HUES48 (cell line): Measurements from ENCODE around the gene KRTAP10-5.

ENCODE experiments used
- H3K27ac ChIP-seq: one replicate; pipeline ENCODE4 v1.7.0; 2013; ENCODE audit warnings: low read depth, low read length, inconsistent platforms
- H3K27me3 ChIP-seq: 2 replicates; pipeline ENCODE4 v1.6.1; 2013; ENCODE audit warnings: mild to moderate bottlenecking, low read length; ENCODE audit not compliant: control insufficient read depth, insufficient read depth
- H3K36me3 ChIP-seq: 2 replicates; pipeline ENCODE4 v1.6.1; 2013; ENCODE audit warnings: low read length; ENCODE audit not compliant: control insufficient read depth, insufficient read depth
- H3K4me1 ChIP-seq: 2 replicates; pipeline ENCODE4 v1.6.1; 2013; ENCODE audit warnings: mild to moderate bottlenecking, low read length; ENCODE audit not compliant: control insufficient read depth, insufficient read depth
- H3K4me3 ChIP-seq: 2 replicates; pipeline ENCODE4 v1.5.1; 2013; ENCODE audit warnings: mild to moderate bottlenecking, low read depth, low read length
- H3K9ac ChIP-seq: 2 replicates; pipeline ENCODE4 v1.6.1; 2013; ENCODE audit warnings: mild to moderate bottlenecking, low read depth, low read length, moderate library complexity
- H3K9me3 ChIP-seq: 2 replicates; pipeline ENCODE4 v1.6.1; 2013; ENCODE audit warnings: low read length; ENCODE audit not compliant: control insufficient read depth, insufficient read depth

The KRTAP10-5 gene

GRCh38 chr21:44618504-44618903, 38.1 kb upstream of the KRTAP10-5 start:
- no peaks in the 10 kb centered on the region; the same call in 1 of the 2 replicates for H3K4me1 ChIP-seq
- no peak overlapping the region for H3K4me3 ChIP-seq
- H3K27me3 ChIP-seq, result no peaks in the 10 kb centered on the region
- H3K9me3 ChIP-seq, result peaks cover 18% of the 10 kb centered on the region
- H3K36me3 ChIP-seq, result no peaks in the 10 kb centered on the region
- no peak overlapping the region for H3K27ac ChIP-seq
- no peak overlapping the region for H3K9ac ChIP-seq

- H3K9me3 ChIP-seq, result peaks cover 6% of the 10 kb centered on the region
- H3K36me3 ChIP-seq, result no peaks in the 10 kb centered on the region
- no peak overlapping the region for H3K9ac ChIP-seq
- H3K27ac ChIP-seq, result no peak overlapping the region
- no peaks in the 10 kb centered on the region for H3K27me3 ChIP-seq
- H3K4me3 ChIP-seq, result no peak overlapping the region
- no peaks in the 10 kb centered on the region; the same call in 1 of the 2 replicates for H3K4me1 ChIP-seq
Observed at GRCh38 chr21:44617071-44617501, 36.7 kb upstream of the KRTAP10-5 start.

GRCh38 chr21:44616591-44616926, 36.2 kb upstream of the KRTAP10-5 start:
- Histone ChIP-seq H3K27me3 (no peaks in the 10 kb centered on the region), H3K9me3 (peaks cover 10% of the 10 kb centered on the region)

GRCh38 chr21:44615911-44616590, 35.6 kb upstream of the KRTAP10-5 start:
- H3K9me3 ChIP-seq, result peaks cover 11% of the 10 kb centered on the region
- H3K9ac ChIP-seq, result no peak overlapping the region
- no peak overlapping the region for H3K4me3 ChIP-seq
- H3K27me3 ChIP-seq, result no peaks in the 10 kb centered on the region
- H3K27ac ChIP-seq, result no peak overlapping the region
- H3K36me3 ChIP-seq, result no peaks in the 10 kb centered on the region
- H3K4me1 ChIP-seq, result no peaks in the 10 kb centered on the region; the same call in 1 of the 2 replicates

More at GRCh38 chr21:44616591-44616926, 36.2 kb upstream of the KRTAP10-5 start:
- H3K27ac ChIP-seq, result no peak overlapping the region
- H3K36me3 ChIP-seq, result no peaks in the 10 kb centered on the region
- H3K9ac ChIP-seq, result no peak overlapping the region
- H3K4me1 ChIP-seq, result no peaks in the 10 kb centered on the region; the same call in 1 of the 2 replicates
- no peak overlapping the region for H3K4me3 ChIP-seq

DNA sequence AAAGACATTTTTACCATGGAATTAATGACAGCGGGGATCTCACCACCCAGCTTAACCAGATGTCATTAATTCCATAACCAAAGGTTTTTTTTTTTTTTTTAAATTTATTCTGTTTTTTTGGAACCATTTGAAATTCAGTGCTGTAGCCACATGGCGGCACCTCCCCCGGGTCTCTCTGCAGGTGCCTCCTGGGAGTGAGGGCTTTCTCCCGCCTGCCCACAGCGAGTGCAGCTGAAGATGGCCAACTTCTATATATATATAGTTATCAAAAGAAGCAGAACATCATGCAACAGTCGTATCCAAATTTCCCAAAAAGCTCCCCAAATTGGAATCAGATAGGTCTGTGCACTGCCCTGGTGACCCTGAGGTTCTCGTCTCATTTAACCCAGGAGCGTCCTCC, 35.1 kb upstream of the KRTAP10-5 start:
- H3K9ac ChIP-seq, result no peak overlapping the region
- H3K4me1 ChIP-seq, result no peaks in the 10 kb centered on the region; the same call in 1 of the 2 replicates
- H3K4me3 ChIP-seq, result no peak overlapping the region
- no peaks in the 10 kb centered on the region for H3K36me3 ChIP-seq
- no peaks in the 10 kb centered on the region for H3K27me3 ChIP-seq
- H3K27ac ChIP-seq, result no peak overlapping the region
- H3K9me3 ChIP-seq, result peaks cover 11% of the 10 kb centered on the region

DNA sequence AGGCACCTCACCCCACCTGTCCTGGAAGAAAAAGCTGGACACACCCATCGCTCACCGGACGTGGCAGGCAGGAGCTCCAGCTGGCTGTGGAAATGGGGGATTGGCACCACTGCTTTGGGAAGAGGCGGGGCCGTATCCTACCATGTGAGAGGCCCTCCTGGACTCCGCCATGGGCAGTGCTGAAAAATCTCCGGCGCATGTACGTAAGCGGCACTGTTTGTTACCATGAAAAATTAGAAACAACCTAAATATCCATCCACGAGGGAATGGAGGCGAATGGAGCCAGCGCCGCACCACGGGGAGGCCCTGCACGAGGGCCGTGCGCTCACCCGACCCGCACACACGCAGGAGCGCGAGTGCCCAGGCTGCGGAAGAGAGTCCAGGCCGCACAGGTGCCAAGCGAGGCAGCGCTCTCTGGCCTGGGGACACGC, 34.6 kb upstream of the KRTAP10-5 start:
- H3K9ac ChIP-seq, result no peak overlapping the region
- no peaks in the 10 kb centered on the region; the same call in 1 of the 2 replicates for H3K4me1 ChIP-seq
- no peaks in the 10 kb centered on the region for H3K27me3 ChIP-seq
- H3K4me3 ChIP-seq, result no peak overlapping the region
- no peaks in the 10 kb centered on the region for H3K36me3 ChIP-seq
- no peak overlapping the region for H3K27ac ChIP-seq
- H3K9me3 ChIP-seq, result peaks cover 13% of the 10 kb centered on the region

GRCh38 chr21:44614161-44614631, 33.8 kb upstream of the KRTAP10-5 start:
- H3K36me3 ChIP-seq, result no peaks in the 10 kb centered on the region
- no peak overlapping the region for H3K9ac ChIP-seq
- H3K27me3 ChIP-seq, result no peaks in the 10 kb centered on the region
- H3K9me3 ChIP-seq, result peaks cover 12% of the 10 kb centered on the region; the same call in 1 of the 2 replicates
- no peak overlapping the region for H3K4me3 ChIP-seq
- no peaks in the 10 kb centered on the region; the same call in 1 of the 2 replicates for H3K4me1 ChIP-seq
- H3K27ac ChIP-seq, result no peak overlapping the region

DNA sequence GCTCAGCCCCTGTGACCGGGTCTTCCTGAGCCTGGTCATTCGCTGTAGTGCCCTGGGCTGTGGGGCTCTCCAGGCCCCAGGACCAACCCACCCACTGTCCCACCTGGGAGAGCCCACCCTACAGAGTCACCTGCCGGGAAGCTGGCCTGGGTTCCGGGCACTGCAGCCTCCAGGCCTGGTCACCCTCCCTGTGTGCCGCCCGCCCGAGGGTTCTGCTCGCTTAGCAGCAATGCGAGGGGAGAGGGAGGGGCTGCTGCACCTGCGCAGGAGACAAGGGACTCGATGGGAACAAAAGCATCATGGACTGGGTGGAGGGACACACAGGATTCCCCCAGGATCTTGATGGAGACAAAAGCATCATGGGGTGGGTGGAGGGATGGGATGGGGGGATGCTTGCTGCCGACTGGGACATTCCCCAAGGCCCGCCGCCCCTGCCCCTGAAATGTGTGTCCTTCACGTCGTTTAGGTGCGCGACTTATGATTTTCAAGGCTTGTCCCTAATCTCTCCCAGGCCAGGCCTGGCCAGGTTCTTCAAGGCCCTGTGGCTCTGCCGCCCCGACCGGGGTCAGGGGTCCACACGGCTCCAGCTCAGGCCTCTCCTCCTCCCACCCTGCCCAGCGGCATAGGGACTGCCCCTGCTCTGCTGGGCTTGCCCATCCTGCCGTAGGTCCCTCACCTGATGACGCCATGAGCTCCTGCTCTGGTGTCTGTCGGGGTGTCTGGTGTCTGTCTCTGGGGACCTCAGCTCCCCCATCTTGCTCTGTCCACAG, 33.2 kb upstream of the KRTAP10-5 start:
- Histone ChIP-seq H3K9me3 (peaks cover 12% of the 10 kb centered on the region; the same call in 1 of the 2 replicates), H3K4me3 (no peak overlapping the region), H3K27me3 (no peaks in the 10 kb centered on the region), H3K9ac (no peak overlapping the region), H3K27ac (no peak overlapping the region), H3K4me1 (no peaks in the 10 kb centered on the region; the same call in 1 of the 2 replicates), H3K36me3 (no peaks in the 10 kb centered on the region)

DNA sequence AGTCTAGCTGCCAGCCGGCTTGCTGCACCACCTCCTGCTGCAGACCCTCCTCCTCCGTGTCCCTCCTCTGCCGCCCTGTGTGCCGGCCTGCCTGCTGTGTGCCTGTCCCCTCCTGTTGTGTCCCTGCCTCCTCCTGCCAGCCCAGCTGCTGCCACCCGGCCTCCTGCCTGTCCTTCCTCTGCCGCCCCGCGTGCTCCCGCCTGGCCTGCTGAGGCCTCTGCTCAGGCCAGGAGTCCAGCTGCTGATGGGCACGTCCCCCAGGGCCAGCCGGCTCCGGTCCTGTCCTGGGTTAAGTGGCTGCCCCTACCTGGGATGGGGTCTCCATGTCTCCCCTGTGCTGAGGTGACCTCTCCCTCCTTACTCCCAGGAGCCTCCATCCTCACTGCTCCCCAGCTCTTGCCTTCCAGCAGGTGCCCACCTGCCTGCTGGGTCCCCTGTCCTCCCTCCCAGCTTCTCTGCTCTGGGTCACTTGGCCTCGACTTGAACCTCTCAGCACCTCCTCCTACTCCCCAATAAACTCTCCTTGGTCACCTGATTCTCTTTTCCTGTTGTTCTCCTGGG, 32.3 kb upstream of the KRTAP10-5 start:
- H3K27ac ChIP-seq, result no peak overlapping the region
- H3K27me3 ChIP-seq, result no peaks in the 10 kb centered on the region
- H3K4me1 ChIP-seq, result no peaks in the 10 kb centered on the region; the same call in 1 of the 2 replicates
- peaks cover 12% of the 10 kb centered on the region; the same call in 1 of the 2 replicates for H3K9me3 ChIP-seq
- no peaks in the 10 kb centered on the region for H3K36me3 ChIP-seq
- no peak overlapping the region for H3K9ac ChIP-seq
- H3K4me3 ChIP-seq, result no peak overlapping the region

DNA sequence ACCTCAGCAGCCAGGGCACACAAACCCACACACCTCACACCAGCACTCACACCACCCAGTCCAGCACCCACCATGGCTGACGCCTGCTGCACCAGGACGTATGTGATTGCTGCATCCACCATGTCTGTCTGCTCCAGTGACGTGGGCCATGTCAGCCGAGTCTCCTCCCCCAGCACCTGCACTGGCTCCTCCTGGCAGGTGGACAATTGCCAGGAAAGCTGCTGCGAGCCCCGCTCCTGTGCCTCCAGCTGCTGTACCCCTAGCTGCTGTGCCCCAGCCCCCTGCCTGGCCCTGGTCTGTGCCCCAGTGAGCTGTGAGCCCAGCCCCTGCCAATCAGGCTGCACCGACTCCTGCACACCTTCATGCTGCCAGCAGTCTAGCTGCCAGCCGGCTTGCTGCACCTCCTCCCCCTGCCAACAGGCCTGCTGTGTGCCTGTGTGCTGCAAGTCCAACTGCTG, 31.7 kb upstream of the KRTAP10-5 start, which contains the start of gene KRTAP10-8:
TSS of gene KRTAP10-8 (plus strand) at position 51 of the 458 bp plus-strand sequence. CDS start at position 73, 22 bp downstream.
- Histone ChIP-seq H3K9ac (no peak within 1 kb of the TSS), H3K4me1 (no peaks in the 10 kb centered on the region; the same call in 1 of the 2 replicates), H3K27me3 (no peaks in the 10 kb centered on the region), H3K36me3 (no peaks in the 10 kb centered on the region), H3K27ac (no peak within 1 kb of the TSS), H3K9me3 (peaks cover 12% of the 10 kb centered on the region; the same call in 1 of the 2 replicates), H3K4me3 (no peak within 1 kb of the TSS)
